GM12891 (cell line): ENCODE data around the gene KCNJ3.

ENCODE experiments used
- PAX5 ChIP-seq: IDR thresholded peaks from 2 replicates; pipeline ENCODE4 v1.6.1; 2011; ENCODE audit warnings: low read length, moderate library complexity, mild to moderate bottlenecking; ENCODE audit not compliant: insufficient read depth, severe bottlenecking
- POLR2A ChIP-seq: IDR thresholded peaks from 2 replicates; pipeline ENCODE4 v1.6.1; 2011; ENCODE audit warnings: low read depth, low read length, control low read depth
- POLR2AphosphoS5 ChIP-seq: IDR thresholded peaks from 2 replicates; pipeline ENCODE4 v1.6.1; 2011; ENCODE audit warnings: low read depth, low read length, control low read depth
- POU2F2 ChIP-seq: IDR thresholded peaks from 2 replicates; pipeline ENCODE4 v1.6.1; 2011; ENCODE audit warnings: low read depth, mild to moderate bottlenecking, control low read depth, low read length, moderate library complexity
- SPI1 ChIP-seq: IDR thresholded peaks from 2 replicates; pipeline ENCODE4 v1.6.1; 2011; ENCODE audit warnings: low read depth, low read length, control low read depth
- TAF1 ChIP-seq: IDR thresholded peaks from 2 replicates; pipeline ENCODE4 v1.6.1; 2011; ENCODE audit warnings: low read depth, low read length, control low read depth

DNA sequence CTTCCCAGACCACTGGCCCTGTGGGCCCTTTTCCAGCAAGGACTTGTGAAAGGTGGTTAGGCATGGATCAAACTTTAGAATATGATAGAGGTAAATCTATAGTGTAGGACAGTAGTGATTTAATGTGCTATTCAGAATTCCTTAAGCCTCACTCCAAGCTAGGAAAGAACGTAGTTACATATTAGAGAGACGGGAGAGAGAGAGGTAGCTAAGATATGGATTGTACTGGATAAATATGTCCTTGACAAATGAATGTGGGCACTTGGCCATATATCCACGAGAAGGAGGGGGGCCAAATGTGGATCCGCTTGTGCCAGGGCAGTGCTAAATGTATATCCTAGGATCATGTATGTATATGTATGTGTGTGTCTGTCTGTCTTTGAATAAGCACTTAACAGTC lies 6.5 kb downstream of the KCNJ3 start:
- TF ChIP-seq POLR2A (no peak), POLR2AphosphoS5 (no peak), SPI1 (no peak), POU2F2 (no peak), PAX5 (no peak), TAF1 (no peak)
